Panc1 (cell line): ENCODE results near the gene SMYD5.
"Not testable (repeated sequence)": the region's sequence is repeated elsewhere in the genome, so short reads cannot be mapped to it uniquely, and the experiment has no call there.

Experiments used
- POLR2AphosphoS5 ChIP-seq: IDR thresholded peaks from 2 replicates; pipeline ENCODE4 v1.6.1; 2012; ENCODE audit warnings: mild to moderate bottlenecking, low read depth, low read length, moderate library complexity
- TF ChIP-seq, protein P1 (sequence below): fragments of 450-650 bp; IDR thresholded peaks from 2 replicates; pipeline ENCODE4 v1.5.1; 2017; ENCODE audit warnings: mild to moderate bottlenecking

DNA sequence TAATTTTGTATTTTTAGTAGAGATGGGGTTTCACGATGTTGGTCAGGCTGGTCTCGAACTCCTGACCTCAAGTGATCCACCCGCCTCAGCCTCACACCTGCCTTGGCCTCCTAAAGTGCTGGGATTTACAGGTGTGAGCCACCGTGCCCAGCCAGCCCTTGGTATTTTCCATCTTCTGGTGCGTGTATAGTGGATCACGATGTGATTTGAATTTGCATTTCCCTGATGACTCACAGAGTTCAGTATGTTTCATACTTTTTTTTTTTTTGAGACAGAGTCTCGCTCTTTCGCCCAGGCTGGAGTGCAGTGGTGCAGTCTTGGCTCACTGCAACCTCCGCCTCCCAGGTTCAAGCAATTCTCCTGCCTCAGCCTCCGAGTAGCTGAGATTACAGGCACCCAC, 13.8 kb upstream of the SMYD5 start:
- TF ChIP-seq, protein P1, sequence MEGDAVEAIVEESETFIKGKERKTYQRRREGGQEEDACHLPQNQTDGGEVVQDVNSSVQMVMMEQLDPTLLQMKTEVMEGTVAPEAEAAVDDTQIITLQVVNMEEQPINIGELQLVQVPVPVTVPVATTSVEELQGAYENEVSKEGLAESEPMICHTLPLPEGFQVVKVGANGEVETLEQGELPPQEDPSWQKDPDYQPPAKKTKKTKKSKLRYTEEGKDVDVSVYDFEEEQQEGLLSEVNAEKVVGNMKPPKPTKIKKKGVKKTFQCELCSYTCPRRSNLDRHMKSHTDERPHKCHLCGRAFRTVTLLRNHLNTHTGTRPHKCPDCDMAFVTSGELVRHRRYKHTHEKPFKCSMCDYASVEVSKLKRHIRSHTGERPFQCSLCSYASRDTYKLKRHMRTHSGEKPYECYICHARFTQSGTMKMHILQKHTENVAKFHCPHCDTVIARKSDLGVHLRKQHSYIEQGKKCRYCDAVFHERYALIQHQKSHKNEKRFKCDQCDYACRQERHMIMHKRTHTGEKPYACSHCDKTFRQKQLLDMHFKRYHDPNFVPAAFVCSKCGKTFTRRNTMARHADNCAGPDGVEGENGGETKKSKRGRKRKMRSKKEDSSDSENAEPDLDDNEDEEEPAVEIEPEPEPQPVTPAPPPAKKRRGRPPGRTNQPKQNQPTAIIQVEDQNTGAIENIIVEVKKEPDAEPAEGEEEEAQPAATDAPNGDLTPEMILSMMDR = not testable (repeated sequence)
- TF ChIP-seq POLR2AphosphoS5 = not testable (repeated sequence)
